Measurements from ENCODE around the gene MRAS. TPM values are rescaled to one million over a fixed set of nuclear protein-coding genes. Genes with fewer than 3 reads are reported as not detected.

Gene MRAS
- total and polyA plus RNA-seq, 2 of the 8 experiments (the other 6 are each of a cell fraction or from before 2014, with no cell fraction given): 10.6 to 16.2 TPM

- Histone ChIP-seq H3K9me3 (ENCODE audit: insufficient read depth in 2 of 2, low read depth in 1 of 2, low read length in 1 of 2) (no peaks in the 10 kb centered on the region), H4K20me1 (replicated peaks in 1 of 2; ENCODE audit: control insufficient read depth in 1 of 2, insufficient read depth in 2 of 2, low read length in 2 of 2) (peaks cover 0 to 2% of the 10 kb centered on the region in 2 experiments), H3K4me1 (replicated peaks in 1 of 4; ENCODE audit: control insufficient read depth in 3 of 4, insufficient read depth in 4 of 4, low read length in 3 of 4) (peaks cover 0 to 10% (median 5%) of the 10 kb centered on the region in 4 experiments; a peak in 5 of 7 replicates), H3K4me2 (ENCODE audit: insufficient read depth in 1 of 2, low read depth in 2 of 2, low read length in 2 of 2) (no peak overlapping the region), H4K8ac (ENCODE audit: extremely low read depth, insufficient read depth, low read length) (no peak overlapping the region), H2BK15ac (ENCODE audit: low read length) (no peak overlapping the region), H2BK12ac (ENCODE audit: low read depth, low read length) (no peak overlapping the region), H3K23ac (ENCODE audit: insufficient read length) (no peak overlapping the region), H2BK20ac (ENCODE audit: low read length) (no peak overlapping the region), H3K4ac (replicated peaks; ENCODE audit: insufficient read length, low read depth, low read length) (no peak overlapping the region), H4K5ac (ENCODE audit: insufficient read length, low read depth, low read length) (no peak overlapping the region), H2AFZ (ENCODE audit: low read length) (no peak overlapping the region), H3K56ac (replicated peaks; ENCODE audit: insufficient read length, low read depth, low read length) (no peak overlapping the region), H3K9ac (replicated peaks in 1 of 4; ENCODE audit: extremely low read depth in 1 of 4, low read depth in 3 of 4, low read length in 3 of 4) (no peak overlapping the region), H2BK120ac (replicated peaks; ENCODE audit: low read depth, low read length) (no peak overlapping the region), H3K79me2 (ENCODE audit: control insufficient read depth in 1 of 2, insufficient read depth in 2 of 2, low read length in 2 of 2) (no peaks in the 10 kb centered on the region), H3K36me3 (ENCODE audit: control insufficient read depth in 2 of 4, insufficient read depth in 4 of 4, low read length in 3 of 4) (no peaks in the 10 kb centered on the region), H3K27ac (ENCODE audit: low read depth, low read length) (no peak overlapping the region), H4K91ac (replicated peaks; ENCODE audit: insufficient read length, low read length) (no peak overlapping the region), H3K18ac (ENCODE audit: extremely low read depth, low read length) (no peak overlapping the region), H2AK5ac (ENCODE audit: low read depth, low read length) (no peak overlapping the region), H3K23me2 (ENCODE audit: low read depth, low read length) (no peaks in the 10 kb centered on the region), H3K27me3 (replicated peaks in 1 of 4; ENCODE audit: control insufficient read depth in 3 of 4, extremely low read depth in 1 of 4, insufficient read depth in 3 of 4, low read length in 3 of 4) (no peaks in the 10 kb centered on the region), H3K4me3 (ENCODE audit: extremely low read depth in 1 of 4, insufficient read depth in 2 of 4, low read depth in 3 of 4, low read length in 4 of 4) (no peak overlapping the region), H3K79me1 (ENCODE audit: low read depth, low read length) (no peaks in the 10 kb centered on the region), H3K14ac (ENCODE audit: insufficient read length) (no peak overlapping the region), H2BK5ac (ENCODE audit: low read depth, low read length) (no peak overlapping the region)
- WGBS, 2 experiments (ENCODE audit: extremely low coverage in 1 of 2, insufficient coverage in 1 of 2, insufficient read length in 1 of 2, insufficient replicate concordance in 2 of 2, low coverage in 1 of 2, low lambda C conversion rate in 2 of 2, missing lambda C conversion rate in 1 of 2): 100% methylated on average over 3 of the region's 3 CpGs; no CpG with 5 or more reads in 1 of the 2 experiments
- TF ChIP-seq POLR2A (IDR thresholded peaks at IDR 0.05; ENCODE audit: control extremely low read depth in 1 of 2, low read depth in 2 of 2, low read length in 2 of 2) (no peak), HDAC6 (IDR thresholded peaks at IDR 0.05; ENCODE audit: low read depth, low read length) (no peak), TCF12 (IDR thresholded peaks at IDR 0.05; ENCODE audit: low read depth, low read length) (no peak), SIRT6 (IDR thresholded peaks at IDR 0.05; ENCODE audit: low read length) (no peak), MAX (IDR thresholded peaks at IDR 0.05) (no peak), USF2 (IDR thresholded peaks at IDR 0.05; ENCODE audit: low read length) (no peak), SP2 (IDR thresholded peaks at IDR 0.05; ENCODE audit: low read length) (no peak), TBP (IDR thresholded peaks at IDR 0.05; ENCODE audit: low read depth, low read length) (no peak)
- CTCF ChIA-PET (ENCODE audit: partially characterized antibody): no interaction called here
- POLR2A ChIA-PET (ENCODE audit: partially characterized antibody): no interaction called here
- DNase-seq (ENCODE audit: low read depth in 1 of 2, low spot score in 2 of 2): no peak
- FAIRE-seq: no peak
These were observed 100.3 kb downstream of the MRAS start for GRCh38 chr3:138448631-138449030.
